Lower leg skin (tissue), 3 donors: ENCODE data around the gene FBXO31.

Experiments used
- POLR2A ChIP-seq, 2 donors: fragments of 450-650 bp; IDR thresholded peaks; one replicate each; pipeline ENCODE4 v1.6.1; 2016 to 2017; ENCODE audit warnings: antibody characterized with exemption in 2 of 2, mild to moderate bottlenecking in 1 of 2, moderate library complexity in 1 of 2
- TF ChIP-seq, protein P1 (sequence below), 3 donors: fragments of 450-650 bp; IDR thresholded peaks; one replicate each; pipeline ENCODE4 v1.5.1; 2016; ENCODE audit warnings: antibody characterized with exemption in 3 of 3, mild to moderate bottlenecking in 3 of 3, moderate library complexity in 2 of 3

DNA sequence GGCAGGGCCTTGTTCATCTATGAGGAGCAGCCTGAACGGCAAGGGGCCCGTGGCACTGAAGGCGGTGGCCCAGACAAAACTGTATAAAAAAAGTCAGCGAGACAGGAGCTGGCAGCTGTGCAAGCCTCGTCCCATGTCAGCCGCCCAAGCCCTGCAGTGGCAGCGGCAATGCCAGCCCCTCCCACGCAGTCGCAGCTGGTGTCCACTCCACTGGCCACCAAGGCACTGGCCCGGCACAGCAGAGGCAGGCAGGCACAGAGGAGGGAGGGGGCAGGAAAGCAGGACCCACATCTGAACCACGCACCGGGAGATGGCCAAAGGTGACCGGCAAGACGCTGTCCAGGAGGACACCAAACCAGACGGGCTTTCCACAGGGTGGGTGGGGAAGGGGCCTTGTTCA, 50.5 kb downstream of the FBXO31 start:
- TF ChIP-seq, protein P1, sequence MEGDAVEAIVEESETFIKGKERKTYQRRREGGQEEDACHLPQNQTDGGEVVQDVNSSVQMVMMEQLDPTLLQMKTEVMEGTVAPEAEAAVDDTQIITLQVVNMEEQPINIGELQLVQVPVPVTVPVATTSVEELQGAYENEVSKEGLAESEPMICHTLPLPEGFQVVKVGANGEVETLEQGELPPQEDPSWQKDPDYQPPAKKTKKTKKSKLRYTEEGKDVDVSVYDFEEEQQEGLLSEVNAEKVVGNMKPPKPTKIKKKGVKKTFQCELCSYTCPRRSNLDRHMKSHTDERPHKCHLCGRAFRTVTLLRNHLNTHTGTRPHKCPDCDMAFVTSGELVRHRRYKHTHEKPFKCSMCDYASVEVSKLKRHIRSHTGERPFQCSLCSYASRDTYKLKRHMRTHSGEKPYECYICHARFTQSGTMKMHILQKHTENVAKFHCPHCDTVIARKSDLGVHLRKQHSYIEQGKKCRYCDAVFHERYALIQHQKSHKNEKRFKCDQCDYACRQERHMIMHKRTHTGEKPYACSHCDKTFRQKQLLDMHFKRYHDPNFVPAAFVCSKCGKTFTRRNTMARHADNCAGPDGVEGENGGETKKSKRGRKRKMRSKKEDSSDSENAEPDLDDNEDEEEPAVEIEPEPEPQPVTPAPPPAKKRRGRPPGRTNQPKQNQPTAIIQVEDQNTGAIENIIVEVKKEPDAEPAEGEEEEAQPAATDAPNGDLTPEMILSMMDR (IDR thresholded peaks at IDR 0.05) = no peak
- no peak for TF ChIP-seq POLR2A (IDR thresholded peaks at IDR 0.05)
